Nephron (organoid): ENCODE data around the gene TROAP.

ENCODE experiments used
- H3K27ac Mint-ChIP-seq, 3 experiments: 2 replicates each; pipeline ENCODE4 v1.8.0; 2020; ENCODE audit warnings: mixed read lengths in 3 of 3, mild to moderate bottlenecking in 2 of 3, moderate library complexity in 1 of 3
- H3K27me3 Mint-ChIP-seq: 2 replicates; pipeline ENCODE4 v1.8.0; 2021; ENCODE audit warnings: low read depth, mild to moderate bottlenecking, moderate library complexity, mixed read lengths
- H3K36me3 Mint-ChIP-seq: 2 replicates; pipeline ENCODE4 v1.8.0; 2020; ENCODE audit warnings: low read depth, mixed read lengths
- H3K4me1 Mint-ChIP-seq: 2 replicates; pipeline ENCODE4 v1.8.0; 2020; ENCODE audit warnings: mixed read lengths
- H3K4me3 Mint-ChIP-seq, 3 experiments: 2 replicates each; pipeline ENCODE4 v1.8.0; 2020; ENCODE audit warnings: mild to moderate bottlenecking in 3 of 3, mixed read lengths in 3 of 3, moderate library complexity in 2 of 3
- H3K9me3 Mint-ChIP-seq: 2 replicates; pipeline ENCODE4 v1.8.0; 2020; ENCODE audit warnings: mixed read lengths
- CTCF ChIP-seq, 3 experiments: fragments of 200-600 bp; sonication (generic); IDR thresholded peaks; one replicate each; pipeline ENCODE4 v1.5.0; 2021; ENCODE audit warnings: antibody characterized with exemption in 3 of 3; ENCODE audit not compliant: unreplicated experiment in 3 of 3

The TROAP gene

GRCh38 chr12:49284672-49285071, 38.4 kb upstream of the TROAP start:
- Mint-ChIP-seq H3K27ac (no peak overlapping the region), H3K9me3 (no peaks in the 10 kb centered on the region), H3K27me3 (peaks cover 40% of the 10 kb centered on the region), H3K4me3 (no peak overlapping the region), H3K4me1 (peaks cover 10% of the 10 kb centered on the region), H3K36me3 (no peaks in the 10 kb centered on the region)
- no peak for TF ChIP-seq CTCF (IDR thresholded peaks at IDR 0.05; ENCODE audit: unreplicated experiment in 3 of 3)

- H3K4me3 Mint-ChIP-seq, result no peak overlapping the region
- no peaks in the 10 kb centered on the region for H3K36me3 Mint-ChIP-seq
- no peaks in the 10 kb centered on the region for H3K9me3 Mint-ChIP-seq
- H3K27me3 Mint-ChIP-seq, result peaks cover 61% of the 10 kb centered on the region
- peak overlapping the region in 1 of 3 experiments; percentile 16 for H3K27ac Mint-ChIP-seq
- peaks cover 4% of the 10 kb centered on the region for H3K4me1 Mint-ChIP-seq
- no peak for TF ChIP-seq CTCF (IDR thresholded peaks at IDR 0.05; ENCODE audit: unreplicated experiment in 3 of 3)
Observed at GRCh38 chr12:49287876-49288275, 35.2 kb upstream of the TROAP start.

- H3K27ac Mint-ChIP-seq, result peak overlapping the region in 1 of 3 experiments; percentile 16
- H3K9me3 Mint-ChIP-seq, result no peaks in the 10 kb centered on the region
- no peak overlapping the region for H3K4me3 Mint-ChIP-seq
- H3K27me3 Mint-ChIP-seq, result peaks cover 66% of the 10 kb centered on the region
- peak; percentile 82 to 87 (median 86) for TF ChIP-seq CTCF (IDR thresholded peaks at IDR 0.05; ENCODE audit: unreplicated experiment in 3 of 3)
- H3K36me3 Mint-ChIP-seq, result no peaks in the 10 kb centered on the region
- peaks cover 4% of the 10 kb centered on the region for H3K4me1 Mint-ChIP-seq
Observed at GRCh38 chr12:49288412-49288853, 34.6 kb upstream of the TROAP start.

- no peaks in the 10 kb centered on the region for H3K36me3 Mint-ChIP-seq
- peaks cover 72% of the 10 kb centered on the region for H3K27me3 Mint-ChIP-seq
- TF ChIP-seq CTCF (IDR thresholded peaks at IDR 0.05; ENCODE audit: unreplicated experiment in 3 of 3), result no peak
- peaks cover 4% of the 10 kb centered on the region for H3K4me1 Mint-ChIP-seq
- H3K27ac Mint-ChIP-seq, result no peak overlapping the region
- no peak overlapping the region for H3K4me3 Mint-ChIP-seq
- H3K9me3 Mint-ChIP-seq, result no peaks in the 10 kb centered on the region
Observed at GRCh38 chr12:49288922-49289555, 34.0 kb upstream of the TROAP start.

GRCh38 chr12:49292729-49293055, 30.4 kb upstream of the TROAP start:
- peaks cover 88% of the 10 kb centered on the region for H3K27me3 Mint-ChIP-seq
- H3K4me1 Mint-ChIP-seq, result peaks cover 4% of the 10 kb centered on the region
- no peak overlapping the region for H3K4me3 Mint-ChIP-seq
- no peak overlapping the region for H3K27ac Mint-ChIP-seq
- TF ChIP-seq CTCF (IDR thresholded peaks at IDR 0.05; ENCODE audit: unreplicated experiment in 3 of 3), result no peak
- H3K36me3 Mint-ChIP-seq, result no peaks in the 10 kb centered on the region
- H3K9me3 Mint-ChIP-seq, result no peaks in the 10 kb centered on the region
